ENCODE results near the gene EHD4.

- TF ChIP-seq CTCF (IDR thresholded peaks at IDR 0.05) (no peak), POLR2A (IDR thresholded peaks at IDR 0.05) (no peak), EP300 (IDR thresholded peaks at IDR 0.05) (no peak)
Measured at GRCh38 chr15:41885321-41885720, 87.0 kb downstream of the EHD4 start.

Data from ovary (tissue), 3 donors.